Endothelial cell of umbilical vein (primary cell): ENCODE results near the gene RAD50. TPM values are rescaled to one million over a fixed set of nuclear protein-coding genes. Genes with fewer than 3 reads are reported as not detected.

Source experiments
- BruUV-seq: library from RNA; stranded (reverse); fragments of 400-500 nt; replicated peaks from 2 replicates; lab custom pipeline; 2021; lab: Mats Ljungman, UMichigan
- CTCF ChIA-PET: fragments of 300-600, 350-600 bp; sonication (Branson Sonifier 250); formaldehyde crosslinking; loops from one replicate; lab custom pipeline; 2021; ENCODE audit warnings: antibody characterized with exemption, inconsistent platforms; lab: Charles Lee
- POLR2A ChIA-PET: fragments of 300-600, 350-600 bp; sonication (Branson Sonifier 250); formaldehyde crosslinking; loops from one replicate; lab custom pipeline; 2021; ENCODE audit warnings: antibody characterized with exemption, inconsistent platforms; lab: Charles Lee
- DNase-seq: peaks from one replicate; pipeline ENCODE4 v3.0.0-alpha.2; 2011; ENCODE audit warnings: low read depth, low spot score
- FAIRE-seq: peaks from 2 replicates; lab custom pipeline; 2011; peaks lifted over from hg19 to GRCh38; lab: Jason Lieb, UNC
- H2AFZ ChIP-seq: 2 replicates; pipeline ENCODE4 v1.6.0; 2012; ENCODE audit warnings: low read depth, low read length, control low read depth, inconsistent platforms
- H3K27ac ChIP-seq: 2 replicates; pipeline ENCODE4 v1.5.1; 2011; ENCODE audit warnings: low read depth, mild to moderate bottlenecking, control low read depth, low read length, moderate library complexity; ENCODE audit not compliant: insufficient read depth
- H3K27me3 ChIP-seq, 2 experiments: 2 replicates each; pipeline versions ENCODE4 v1.6.0 to v1.6.1; 2011; ENCODE audit warnings: low read length in 2 of 2, mixed read lengths in 1 of 2; ENCODE audit not compliant: control insufficient read depth in 2 of 2, insufficient read depth in 2 of 2
- H3K36me3 ChIP-seq, 2 experiments: 2 replicates in 1 of 2; 3 replicates in 1 of 2; pipeline ENCODE4 v1.5.1; 2011; ENCODE audit warnings: low read length in 2 of 2, mild to moderate bottlenecking in 1 of 2, moderate library complexity in 1 of 2; ENCODE audit not compliant: control insufficient read depth in 2 of 2, insufficient read depth in 2 of 2; ENCODE audit errors: extremely low read depth in 1 of 2
- H3K4me1 ChIP-seq: 3 replicates; pipeline ENCODE4 v1.5.1; 2011; ENCODE audit warnings: mild to moderate bottlenecking, low read length; ENCODE audit not compliant: control insufficient read depth, insufficient read depth; ENCODE audit errors: extremely low read depth
- H3K4me2 ChIP-seq: 2 replicates; pipeline ENCODE4 v1.6.1; 2011; ENCODE audit warnings: low read length, control low read depth, mixed read lengths; ENCODE audit not compliant: insufficient read depth
- H3K4me3 ChIP-seq, 3 experiments: fragments of 200-600 bp in 1 of 3; sonication (generic), shearing (Covaris generic) in 1 of 3; replicated peaks in 1 of 3; 2 replicates each; pipeline ENCODE4 v1.5.1; 2011 to 2016; ENCODE audit warnings: control low read depth in 3 of 3, low read length in 3 of 3, mild to moderate bottlenecking in 2 of 3, inconsistent platforms in 1 of 3, low read depth in 1 of 3, moderate library complexity in 1 of 3; ENCODE audit not compliant: insufficient read depth in 1 of 3
- H3K79me2 ChIP-seq: 2 replicates; pipeline ENCODE4 v1.6.0; 2012; ENCODE audit warnings: low read length, inconsistent platforms; ENCODE audit not compliant: control insufficient read depth, insufficient read depth
- H3K9ac ChIP-seq: replicated peaks from 2 replicates; pipeline ENCODE3; 2011; ENCODE audit warnings: low read length, control low read depth; ENCODE audit not compliant: insufficient read depth; ENCODE audit errors: extremely low read depth
- H3K9me1 ChIP-seq: replicated peaks from 3 replicates; pipeline ENCODE4 v1.6.0; 2011; ENCODE audit warnings: mild to moderate bottlenecking, low read length; ENCODE audit not compliant: control insufficient read depth, insufficient read depth; ENCODE audit errors: extremely low read depth
- H3K9me3 ChIP-seq: replicated peaks from 2 replicates; pipeline ENCODE4 v1.5.1; 2012; ENCODE audit warnings: low read length, inconsistent platforms; ENCODE audit not compliant: control insufficient read depth, insufficient read depth
- H4K20me1 ChIP-seq: replicated peaks from 2 replicates; pipeline ENCODE3; 2011; ENCODE audit warnings: mild to moderate bottlenecking, low read length; ENCODE audit not compliant: control insufficient read depth, insufficient read depth; ENCODE audit errors: extremely low read depth
- CTCF ChIP-seq, 2 donors: IDR thresholded peaks; 1 replicate in 1 of 2; 2 replicates in 1 of 2; pipeline ENCODE4 v1.5.1; 2011; ENCODE audit warnings: low read length in 2 of 2, mild to moderate bottlenecking in 2 of 2, moderate library complexity in 2 of 2, control low read depth in 1 of 2, inconsistent platforms in 1 of 2, low read depth in 1 of 2; ENCODE audit not compliant: insufficient read depth in 1 of 2; ENCODE audit errors: extremely low read depth in 1 of 2
- EZH2 ChIP-seq: IDR thresholded peaks from 2 replicates; pipeline ENCODE4 v1.6.1; 2012; ENCODE audit warnings: borderline replicate concordance, low read depth, mild to moderate bottlenecking, moderate library complexity, low read length, inconsistent platforms; ENCODE audit not compliant: severe bottlenecking
- FOS ChIP-seq: IDR thresholded peaks from 2 replicates; pipeline ENCODE4 v1.6.1; 2011; ENCODE audit warnings: mild to moderate bottlenecking, low read length, moderate library complexity, borderline replicate concordance; ENCODE audit not compliant: insufficient read depth
- GATA2 ChIP-seq: IDR thresholded peaks from 2 replicates; pipeline ENCODE4 v1.7.0; 2011; ENCODE audit warnings: low read depth, mild to moderate bottlenecking, moderate library complexity, mixed read lengths, low read length; ENCODE audit not compliant: insufficient read length, insufficient read depth
- JUN ChIP-seq: IDR thresholded peaks from 2 replicates; pipeline ENCODE4 v1.6.1; 2011; ENCODE audit warnings: borderline replicate concordance, low read depth; ENCODE audit not compliant: insufficient read length, insufficient read depth
- MAX ChIP-seq: IDR thresholded peaks from 2 replicates; pipeline ENCODE4 v1.6.1; 2011; ENCODE audit not compliant: insufficient read depth, insufficient read length
- MYC ChIP-seq: IDR thresholded peaks from one replicate; pipeline ENCODE4 v1.6.1; 2011; ENCODE audit warnings: mild to moderate bottlenecking, low read depth, low read length
- POLR2A ChIP-seq: IDR thresholded peaks from 2 replicates; pipeline ENCODE4 v1.6.1; 2012; ENCODE audit warnings: low read depth, mild to moderate bottlenecking, control low read depth, low read length
- POLR2AphosphoS5 ChIP-seq: IDR thresholded peaks from 2 replicates; pipeline ENCODE4 v1.6.1; 2012; ENCODE audit warnings: low read depth, mild to moderate bottlenecking, control low read depth, low read length, moderate library complexity; ENCODE audit not compliant: insufficient read depth
- dilution Hi-C: fragments of 300-500 bp; cut with MboI; formaldehyde crosslinking; loops from one replicate; pipeline ENCODE4 v1.15.0; 2019; ENCODE audit warnings: low sequenced_read_pairs; ENCODE audit not compliant: extremely low pct_ligation_motif_present
- intact Hi-C: fragments of 100-400 bp; cut with micrococcal nuclease; formaldehyde crosslinking; loops from one replicate; pipeline ENCODE4 v1.10.0; 2022
- polyA plus RNA-seq, 4 experiments: library from polyadenylated mRNA; depleted of rRNA in 3 of 4; stranded (reverse) in 3 of 4; unstranded in 1 of 4; fragments of >200 nt; gene quantifications; 2 replicates each; pipeline versions ENCODE4 v1.2.1 to v1.2.3, GENCODE V29; 2011 to 2012; ENCODE audit warnings: missing spikeins in 1 of 4
- total RNA-seq: library from RNA; stranded (reverse); gene quantifications from 2 replicates; pipeline ENCODE4 v1.2.3, GENCODE V29; 2021

RAD50 gene
- total and polyA plus RNA-seq, 2 donors (not counting 3 experiments of a cell fraction or from before 2014, with no cell fraction given) = 6.1 to 20.4 TPM

GRCh38 chr5:132539716-132540115, 17.1 kb upstream of the RAD50 start:
- H3K9me3 ChIP-seq = no peaks in the 10 kb centered on the region
- no peaks in the 10 kb centered on the region for H3K36me3 ChIP-seq
- no peaks in the 10 kb centered on the region for H3K4me1 ChIP-seq
- H3K27me3 ChIP-seq = peaks cover 19 to 23% of the 10 kb centered on the region in 2 experiments
- ChIA-PET POLR2A (no interaction called here), CTCF (no interaction called here)
- no peak for DNase-seq
- TF ChIP-seq POLR2AphosphoS5 (no peak), MYC (no peak), MAX (no peak), CTCF (IDR thresholded peaks at IDR 0.05; ENCODE audit: extremely low read depth in 1 of 2, insufficient read depth in 1 of 2, low read depth in 1 of 2, low read length in 2 of 2) (no peak), JUN (no peak)
- no peak overlapping the region for H3K4me2 ChIP-seq
- intact Hi-C loops (no loop called here), dilution Hi-C loops (no loop called here)
- H3K27ac ChIP-seq = no peak overlapping the region
- no peak overlapping the region for H2AFZ ChIP-seq
- H3K9ac ChIP-seq = no peak overlapping the region
- no TSS peak for BruUV-seq
- H3K9me1 ChIP-seq = no peaks in the 10 kb centered on the region
- H3K79me2 ChIP-seq = no peaks in the 10 kb centered on the region
- H4K20me1 ChIP-seq = no peaks in the 10 kb centered on the region
- no peak for FAIRE-seq
- H3K4me3 ChIP-seq = no peak overlapping the region

- no TSS peak for BruUV-seq
- ChIA-PET CTCF (no interaction called here), POLR2A (no interaction called here)
Observed at GRCh38 chr5:132540149-132540548, 16.6 kb upstream of the RAD50 start.

More at GRCh38 chr5:132540149-132540548, 16.6 kb upstream of the RAD50 start:
- Histone ChIP-seq H3K4me2 (no peak overlapping the region), H3K36me3 (no peaks in the 10 kb centered on the region), H3K27me3 (peaks cover 15 to 20% of the 10 kb centered on the region in 2 experiments), H4K20me1 (no peaks in the 10 kb centered on the region), H3K9ac (no peak overlapping the region), H3K4me1 (no peaks in the 10 kb centered on the region), H3K9me1 (no peaks in the 10 kb centered on the region), H3K9me3 (no peaks in the 10 kb centered on the region), H3K27ac (no peak overlapping the region), H3K79me2 (no peaks in the 10 kb centered on the region), H2AFZ (no peak overlapping the region), H3K4me3 (no peak overlapping the region)
- TF ChIP-seq JUN = no peak
- TF ChIP-seq POLR2A = no peak
- TF ChIP-seq MYC = no peak
- no peak for TF ChIP-seq CTCF (IDR thresholded peaks at IDR 0.05; ENCODE audit: extremely low read depth in 1 of 2, insufficient read depth in 1 of 2, low read depth in 1 of 2, low read length in 2 of 2)
- no peak for TF ChIP-seq GATA2
- TF ChIP-seq EZH2 = no peak
- TF ChIP-seq FOS = no peak
- no peak for FAIRE-seq
- intact Hi-C loops = no loop called here
- DNase-seq = no peak
- dilution Hi-C loops = no loop called here
